GM11168 (cell line): ENCODE results near the gene JAKMIP1.
"Not testable (repeated sequence)": the region's sequence is repeated elsewhere in the genome, so short reads cannot be mapped to it uniquely, and the experiment has no call there.

ENCODE experiments used
- in situ Hi-C: fragments of 300-500 bp; cut with MboI; formaldehyde crosslinking; loops from one replicate; pipeline ENCODE4 v1.12.0; 2022; ENCODE audit warnings: low sequenced_read_pairs; ENCODE audit not compliant: unreplicated experiment

The JAKMIP1 gene

DNA sequence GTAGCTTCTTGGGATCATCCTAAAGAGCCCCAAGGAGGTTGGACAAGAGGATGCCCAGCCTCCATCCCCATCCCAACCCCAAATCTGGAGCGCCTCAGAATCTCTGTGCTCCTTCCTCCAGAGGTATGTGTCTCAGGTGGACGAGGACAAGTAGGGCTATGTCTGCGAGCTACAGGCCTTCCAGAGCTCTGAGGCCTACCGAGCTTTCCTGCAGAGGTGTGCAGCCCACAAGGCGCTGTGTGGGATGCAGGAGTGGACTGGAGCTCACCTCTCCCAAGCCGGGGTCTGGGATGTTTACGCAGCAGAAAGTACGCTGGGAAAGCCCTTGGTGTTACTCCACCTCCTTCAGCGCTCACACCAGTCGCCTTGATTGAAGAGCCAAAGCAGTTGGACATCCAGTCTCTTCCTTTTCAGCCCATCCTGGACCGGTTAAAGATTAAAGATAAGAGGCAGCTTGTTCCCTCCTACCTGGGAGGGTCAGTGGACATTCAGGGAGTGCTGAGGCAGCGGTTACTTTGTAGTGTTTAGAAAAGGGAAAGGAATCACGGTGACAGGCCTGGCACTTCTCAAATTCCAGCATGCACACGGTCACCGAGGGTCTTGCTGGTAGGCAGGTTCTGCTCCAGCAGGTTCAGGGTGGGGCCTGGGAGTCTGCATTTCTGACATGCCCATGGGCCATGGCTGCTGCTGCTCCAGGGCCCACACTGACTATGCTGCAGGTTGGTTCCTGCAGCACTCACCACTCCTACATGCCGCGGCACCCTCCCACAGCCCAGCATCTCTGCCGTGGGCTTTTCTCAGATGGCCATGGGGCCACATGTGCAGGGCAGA lies 29.5 kb upstream of the JAKMIP1 start:
- in situ Hi-C loops, result loop anchor here (10.0 kb wide), 1 partner anchor 315 kb away; no protein-coding TSS in a partner anchor

DNA sequence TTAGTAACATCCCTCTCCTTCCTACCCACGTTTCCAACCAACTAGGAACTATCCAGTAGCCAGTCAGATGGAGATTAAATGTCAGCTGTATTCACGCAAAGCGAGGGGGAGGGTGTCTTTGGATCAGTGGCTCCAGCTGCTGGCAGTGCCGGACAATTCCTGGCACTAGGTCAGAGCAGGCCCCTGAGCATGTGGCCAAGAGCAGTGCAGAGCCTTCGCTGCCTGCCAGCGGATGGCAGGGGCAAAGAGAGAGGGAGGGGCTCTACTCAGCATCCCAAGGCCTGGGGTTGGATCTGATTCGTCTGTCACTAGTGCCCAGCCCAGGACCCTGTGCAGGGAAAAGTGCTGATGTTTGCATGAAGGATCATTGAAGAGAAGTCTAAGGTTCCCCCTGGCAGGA lies 28.7 kb upstream of the JAKMIP1 start:
- in situ Hi-C loops, result no loop called here

DNA sequence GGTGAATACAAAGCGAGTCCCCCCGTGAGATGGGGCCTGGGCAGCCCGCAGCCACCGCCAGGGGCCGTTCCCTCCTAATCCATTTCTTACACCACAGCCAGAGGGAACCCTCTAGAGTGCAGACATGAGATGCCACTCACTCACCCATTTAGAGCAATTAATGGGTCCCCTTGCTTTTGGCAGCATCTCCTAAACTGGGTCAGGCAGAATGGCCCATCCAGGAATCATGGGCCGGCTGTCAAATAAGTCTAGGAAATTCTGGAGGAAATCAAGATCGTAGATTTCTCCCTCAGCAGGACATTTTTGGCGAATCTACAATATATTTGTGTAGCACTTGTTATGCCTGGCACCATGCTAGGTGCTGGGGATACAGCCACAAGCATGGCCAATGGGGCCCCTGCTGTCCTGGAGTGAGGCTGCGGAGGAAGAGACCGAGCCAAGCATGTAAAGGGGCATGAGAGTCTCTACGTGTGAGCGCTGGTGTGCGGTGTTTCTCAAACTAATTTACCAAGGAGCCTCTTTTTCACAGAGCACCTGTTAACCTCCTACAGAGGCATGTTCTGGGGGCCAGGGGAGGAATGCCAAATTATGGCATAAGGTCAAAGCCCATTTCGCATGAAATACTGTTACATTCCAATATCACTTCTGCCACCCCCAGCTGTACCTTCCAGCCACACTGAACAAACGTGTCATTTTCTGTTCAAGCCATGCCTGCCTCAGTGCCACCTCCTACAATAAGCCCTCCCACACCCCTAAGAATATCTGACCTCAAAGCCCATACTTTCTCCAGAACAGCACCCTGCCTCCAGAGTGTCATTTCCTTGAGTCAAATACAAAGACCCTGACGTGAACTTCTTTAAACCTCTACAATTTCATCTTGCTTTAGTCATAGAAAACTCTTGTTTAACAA lies 28.1 kb upstream of the JAKMIP1 start:
- in situ Hi-C loops, result no loop called here

DNA sequence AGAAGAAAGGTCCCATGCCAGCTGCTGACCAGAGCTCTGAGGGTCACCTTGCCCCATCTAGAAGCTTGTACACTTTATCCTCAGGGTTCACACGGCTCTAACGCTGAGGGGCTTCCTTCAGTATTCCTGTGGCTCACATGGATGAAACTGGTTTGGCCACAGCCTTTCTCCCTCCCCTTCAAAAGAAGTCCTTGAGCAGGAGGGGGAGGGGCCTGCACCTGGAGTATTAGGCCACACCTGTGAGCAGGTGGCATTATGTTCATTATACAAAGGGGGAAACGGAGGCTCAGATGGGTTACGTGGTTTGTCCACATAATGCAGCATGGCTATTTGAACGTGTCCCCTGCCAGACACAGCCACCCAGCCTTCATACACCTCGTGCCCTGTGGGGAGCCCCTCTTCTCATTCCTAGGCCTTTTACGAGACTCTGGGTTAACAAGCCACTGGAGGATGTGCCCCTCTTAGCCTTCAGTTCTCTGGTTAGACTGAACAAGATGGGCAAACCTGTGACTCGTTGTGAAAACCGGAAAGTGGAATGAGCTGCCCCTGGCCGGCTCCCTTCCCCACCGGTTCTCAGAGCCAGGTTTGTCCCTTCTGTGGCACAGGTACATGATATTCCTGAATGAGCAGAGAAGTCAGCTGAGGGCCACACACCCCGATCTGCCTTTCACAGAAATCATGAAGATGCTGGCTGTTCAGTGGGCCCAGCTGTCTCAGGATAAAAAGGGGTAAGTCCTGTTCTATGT lies 27.2 kb upstream of the JAKMIP1 start:
- in situ Hi-C loops, result no loop called here

DNA sequence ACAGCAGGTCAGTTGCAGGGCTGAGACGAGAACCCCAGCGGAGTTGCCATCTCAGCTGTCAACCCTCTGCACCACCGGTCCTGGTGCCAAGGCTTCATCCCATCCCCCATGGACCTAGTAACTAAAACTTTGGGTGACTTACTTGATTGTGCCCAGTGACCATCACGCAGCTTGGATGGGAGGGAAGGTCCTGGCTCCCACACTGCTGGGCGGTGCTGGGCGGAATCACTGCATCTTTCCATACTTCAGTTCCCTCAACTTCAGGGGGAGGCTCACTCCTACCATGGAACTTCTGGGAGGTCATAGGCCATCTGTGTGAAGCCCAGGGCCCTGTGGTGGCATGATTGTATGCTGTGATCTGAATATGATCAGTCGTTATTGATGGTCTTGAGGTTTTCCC lies 26.2 kb upstream of the JAKMIP1 start:
- in situ Hi-C loops, result no loop called here

DNA sequence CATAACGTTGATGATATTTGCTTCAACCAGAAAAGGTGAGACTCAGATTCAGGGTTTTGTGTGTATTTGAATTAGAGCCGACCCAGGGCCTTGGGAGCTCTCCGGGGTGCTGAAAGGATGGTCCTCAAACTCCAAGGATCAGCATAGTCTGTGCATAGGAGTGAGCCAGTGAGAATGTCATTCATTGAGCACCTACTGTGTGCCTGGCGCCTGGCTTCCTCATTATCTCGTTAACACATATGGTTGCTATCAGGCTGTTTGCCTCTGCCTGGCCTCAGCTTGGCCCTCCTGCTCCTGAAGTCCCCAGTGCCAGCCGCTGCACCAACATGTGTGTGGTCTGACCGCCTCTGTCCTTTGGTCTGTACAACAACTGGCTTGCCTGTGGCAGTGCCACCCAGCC lies 25.1 kb upstream of the JAKMIP1 start:
- in situ Hi-C loops, result no loop called here

DNA sequence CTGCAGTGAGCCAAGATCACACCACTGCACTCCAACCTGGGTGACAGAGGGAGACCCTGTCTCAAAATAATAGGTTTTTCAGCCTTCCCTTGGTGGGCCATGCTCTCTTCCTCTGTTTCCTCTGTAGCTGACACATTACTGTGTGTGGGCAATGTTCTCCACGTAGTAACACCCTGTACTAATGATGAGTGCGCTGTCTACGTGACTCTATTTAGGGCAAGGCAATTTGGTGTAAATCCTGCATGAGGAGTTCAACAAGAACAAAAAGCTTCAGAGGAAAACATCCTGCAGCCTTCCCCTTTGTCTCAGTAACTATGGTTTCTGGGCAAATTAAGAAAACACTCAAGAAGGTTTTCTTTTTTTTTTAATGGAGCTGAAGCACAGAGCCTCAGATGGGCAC lies 24.4 kb upstream of the JAKMIP1 start:
- in situ Hi-C loops, result no loop called here

DNA sequence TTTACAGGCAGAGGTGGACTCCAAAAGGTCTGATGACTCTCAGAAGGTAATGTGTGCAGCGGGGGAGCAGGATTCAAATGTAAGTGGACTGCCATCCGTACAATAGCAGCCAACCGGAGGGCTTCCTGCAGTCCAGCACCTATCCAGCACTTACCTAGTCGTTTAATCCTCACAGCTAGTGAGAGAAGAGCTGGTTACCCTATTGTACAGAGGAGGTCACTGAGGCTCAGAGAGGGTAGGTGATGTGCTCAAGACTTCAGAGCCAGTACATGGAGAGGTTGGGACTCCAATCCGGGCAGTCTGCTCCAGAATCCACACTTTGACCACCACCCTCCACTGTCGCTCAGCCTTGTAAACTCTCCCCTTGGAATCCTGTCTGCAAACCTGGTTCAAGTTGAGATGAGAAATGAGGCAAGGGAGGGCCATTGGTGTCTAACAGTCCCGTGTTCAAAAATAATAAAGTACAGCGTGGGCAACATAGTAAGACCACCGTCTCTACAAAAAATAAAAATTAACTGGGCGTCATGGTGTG lies 22.5 kb upstream of the JAKMIP1 start:
- in situ Hi-C loops, result no loop called here

DNA sequence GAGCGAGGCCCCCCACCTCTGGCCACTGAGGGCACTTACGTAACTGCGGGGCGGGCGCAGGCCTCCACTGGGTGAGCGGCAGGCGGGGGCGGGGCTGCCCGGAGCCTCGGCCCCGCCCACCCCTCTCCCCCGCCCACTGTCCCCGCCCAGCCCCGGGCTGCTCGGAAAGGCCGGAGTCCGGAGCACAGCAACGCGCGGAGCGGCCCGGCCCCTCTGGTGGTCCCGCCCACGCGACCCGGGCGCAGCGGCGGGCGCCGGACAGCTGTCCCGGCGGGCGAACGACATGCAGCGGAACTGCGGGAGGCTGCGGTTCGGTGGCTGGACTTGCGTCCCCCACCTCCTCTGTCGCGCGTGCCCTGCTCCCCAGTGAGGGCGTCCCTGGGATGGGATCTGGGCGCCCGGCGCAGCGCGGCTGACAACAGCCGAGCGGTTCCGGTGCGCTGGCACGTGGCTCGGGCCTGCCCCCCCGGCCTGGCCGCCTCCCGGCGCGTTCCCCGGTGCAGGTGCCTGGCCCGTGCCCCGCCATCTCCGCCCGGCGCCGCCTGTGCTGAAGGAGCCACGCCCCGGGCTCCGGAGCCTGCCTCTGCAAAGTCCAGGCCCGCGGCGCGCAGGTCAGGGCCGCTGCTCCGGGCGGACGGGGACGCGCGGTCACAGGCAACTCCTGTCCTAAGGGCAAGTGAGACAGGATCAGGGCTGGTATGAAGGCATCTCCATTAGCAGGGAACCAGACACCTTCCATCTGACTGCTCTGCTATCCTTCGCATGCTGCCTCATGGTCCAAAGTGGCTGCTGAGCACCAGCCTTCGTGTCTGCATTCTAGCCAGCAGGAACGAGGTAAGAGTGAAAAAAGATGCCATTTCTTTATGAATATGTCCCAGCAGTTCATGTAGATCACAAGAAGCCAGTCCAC lies 21.8 kb upstream of the JAKMIP1 start:
- in situ Hi-C loops, result no loop called here

DNA sequence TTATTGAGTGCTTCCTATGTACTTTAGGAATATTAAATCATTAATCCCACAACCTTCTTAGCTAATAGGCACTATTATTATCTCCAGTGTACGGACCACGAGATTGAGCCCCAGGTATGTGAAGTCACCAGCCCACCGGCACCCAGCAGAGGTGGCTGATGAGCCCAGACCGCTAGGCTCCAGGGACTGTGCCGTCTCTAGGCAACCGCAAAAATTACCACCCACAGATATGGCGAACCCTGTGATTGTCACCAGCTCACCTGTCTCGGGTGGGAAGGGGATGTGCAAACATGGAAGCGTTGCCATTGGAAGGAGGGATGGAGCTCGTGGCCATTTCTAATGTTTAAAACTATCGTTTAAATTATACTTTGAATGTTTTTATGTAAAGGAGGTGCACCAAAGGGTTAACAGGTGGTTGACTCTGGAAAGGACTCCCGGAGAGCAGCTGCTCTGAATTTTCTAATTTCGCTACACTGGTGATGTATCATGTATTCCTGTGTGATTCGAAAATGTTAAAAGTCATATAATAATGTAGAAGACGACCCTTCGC lies 21.0 kb upstream of the JAKMIP1 start:
- in situ Hi-C loops, result no loop called here

DNA sequence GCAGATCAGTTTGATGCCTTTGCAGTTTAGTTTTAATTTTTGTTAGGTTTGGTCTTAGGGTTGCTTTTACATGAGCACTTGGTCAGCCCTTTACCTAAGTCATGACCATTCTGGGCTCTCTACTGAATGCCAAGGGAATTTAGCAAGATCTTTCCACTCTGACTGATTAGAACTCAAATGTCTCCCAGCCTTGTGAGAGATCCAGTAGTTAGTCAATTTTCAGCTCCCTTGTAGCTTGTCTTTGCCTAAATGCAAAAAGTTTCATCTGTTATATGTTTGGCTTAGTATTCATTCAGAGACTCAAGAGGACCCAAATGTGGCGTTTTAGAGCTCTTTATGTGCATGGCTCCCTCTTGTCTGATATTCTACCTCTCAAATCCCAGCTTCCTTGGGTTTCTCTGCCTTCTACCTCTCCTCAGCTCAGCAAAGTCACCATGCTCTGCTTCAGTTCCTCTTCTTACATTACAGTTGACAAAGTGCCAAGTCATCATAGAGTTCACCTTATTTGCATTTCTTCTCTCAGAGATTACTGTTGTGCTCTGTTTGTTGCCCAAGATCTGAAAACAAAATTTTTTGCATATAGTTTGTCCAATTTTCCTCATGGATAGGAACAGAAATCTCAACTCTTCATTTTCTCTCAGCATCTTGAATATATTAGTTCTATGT lies 17.5 kb upstream of the JAKMIP1 start:
- in situ Hi-C loops, result no loop called here

DNA sequence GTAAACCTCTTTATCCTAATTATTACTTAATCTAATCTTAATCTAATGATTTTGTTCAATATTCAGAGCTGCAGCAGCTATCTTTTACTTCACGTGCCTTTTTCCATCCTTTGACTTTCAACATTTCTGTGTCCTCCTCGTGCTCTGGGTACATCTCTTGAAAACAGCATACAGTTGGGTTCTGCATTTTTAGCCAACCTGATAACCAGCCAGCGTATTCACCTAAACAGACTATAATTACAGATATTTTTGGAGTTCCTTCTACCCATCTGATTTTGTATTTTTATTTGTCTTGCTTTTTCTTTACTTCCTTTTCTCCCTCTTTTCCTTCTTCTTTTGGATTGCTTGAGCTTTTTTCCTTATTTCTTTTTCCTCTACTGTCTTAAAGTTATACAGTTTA lies 16.2 kb upstream of the JAKMIP1 start:
- in situ Hi-C loops, result no loop called here

DNA sequence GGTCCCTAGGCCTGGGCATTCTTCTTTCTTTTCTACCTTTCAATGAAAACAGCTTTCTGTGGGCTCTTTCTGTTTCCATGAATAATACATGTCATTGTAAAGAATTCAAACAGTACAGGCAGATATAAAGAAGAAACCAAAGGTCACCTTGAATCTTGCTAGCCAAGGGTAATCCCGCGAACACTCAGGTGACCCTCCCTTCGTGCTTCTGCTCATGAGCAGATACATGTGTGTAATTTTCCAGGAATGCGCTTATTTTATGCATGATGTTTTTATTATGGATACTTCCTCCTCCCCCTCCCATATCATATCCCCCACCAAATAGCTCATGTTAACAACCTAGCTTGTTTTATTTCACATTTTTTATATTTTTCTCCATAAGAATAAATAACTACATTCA lies 9.6 kb upstream of the JAKMIP1 start:
- in situ Hi-C loops, result no loop called here

DNA sequence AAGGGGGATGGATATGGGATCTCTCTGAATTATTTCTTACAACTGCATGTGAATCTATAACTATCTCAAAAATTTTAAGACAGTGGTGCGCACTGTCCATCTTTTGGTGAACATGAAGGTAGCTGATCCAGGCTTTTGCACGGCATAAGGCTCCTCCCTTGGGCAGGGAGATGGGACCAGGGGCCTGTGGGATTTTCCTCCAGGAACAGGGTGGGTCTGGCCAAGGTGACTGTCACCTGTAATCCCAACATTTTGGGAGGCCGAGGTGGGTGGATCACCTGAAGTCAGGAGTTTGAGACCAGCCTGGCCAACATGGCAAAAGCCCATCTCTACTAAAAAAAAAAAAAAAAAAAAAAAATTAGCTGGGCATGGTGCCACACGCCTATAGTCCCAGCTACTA lies 8.9 kb upstream of the JAKMIP1 start:
- in situ Hi-C loops, result not testable (repeated sequence)

DNA sequence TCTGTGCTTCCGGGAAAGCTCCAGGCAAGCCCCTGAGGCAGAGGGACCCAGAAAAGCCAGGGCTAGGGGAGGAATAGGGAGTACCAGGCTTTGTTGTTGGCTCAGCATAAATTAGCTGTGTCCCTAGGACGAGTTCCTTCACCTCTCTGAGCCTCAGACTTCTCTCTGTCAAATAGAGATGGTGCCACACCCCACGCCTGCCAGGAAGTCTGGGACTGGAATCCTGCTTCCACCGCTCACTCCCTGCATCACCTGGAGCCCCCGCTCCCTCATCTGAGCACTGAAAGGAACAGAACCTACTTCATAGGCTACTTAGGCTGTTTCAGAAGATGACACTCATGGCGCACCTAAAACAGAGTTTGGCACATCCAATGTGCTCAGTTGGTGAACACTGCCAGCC lies 8.1 kb upstream of the JAKMIP1 start:
- in situ Hi-C loops, result no loop called here

DNA sequence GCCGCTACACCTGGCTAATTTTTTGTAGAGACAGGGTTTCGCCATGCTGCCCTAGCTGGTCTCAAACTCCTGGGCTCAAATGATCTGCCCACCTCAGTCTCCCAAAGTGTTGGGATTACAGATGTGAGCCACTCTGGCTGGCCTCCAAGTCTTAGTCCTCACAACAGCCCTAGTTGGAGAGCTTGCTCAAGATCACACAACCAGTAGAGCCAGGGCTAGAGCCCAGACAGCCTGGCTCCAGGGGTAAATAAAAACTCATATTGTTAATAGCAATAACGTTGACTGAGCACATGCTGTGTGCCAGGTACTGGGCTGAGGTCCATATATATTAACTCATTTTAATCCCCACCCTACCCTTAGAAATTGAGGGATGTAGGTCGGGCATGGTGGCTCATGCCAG lies 7.3 kb upstream of the JAKMIP1 start:
- in situ Hi-C loops, result no loop called here

DNA sequence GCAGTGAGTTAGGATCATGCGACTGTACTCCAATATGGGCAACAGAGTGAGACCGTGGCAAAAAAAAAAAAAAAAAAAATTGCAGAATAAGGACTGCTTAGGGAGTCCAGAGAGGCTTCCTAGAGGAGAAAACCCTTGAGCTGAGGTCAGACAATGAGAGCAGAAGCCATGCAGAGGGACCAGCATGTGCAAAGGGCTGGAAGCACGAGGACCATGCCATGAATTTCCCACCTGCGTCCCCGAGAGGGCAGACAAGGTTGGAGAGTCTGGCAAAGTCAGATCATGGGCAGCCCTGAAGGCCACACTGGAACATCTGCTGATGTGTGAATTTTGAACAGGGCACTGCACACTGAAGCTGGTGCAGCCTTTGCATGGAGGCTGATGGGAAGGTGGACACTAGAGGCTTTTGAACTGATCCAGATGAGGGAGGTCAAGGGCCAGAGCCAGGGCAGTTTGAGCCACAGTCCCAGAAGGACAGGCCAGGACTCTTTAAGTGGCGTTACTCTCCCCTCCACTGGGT lies 6.5 kb upstream of the JAKMIP1 start:
- in situ Hi-C loops, result no loop called here

DNA sequence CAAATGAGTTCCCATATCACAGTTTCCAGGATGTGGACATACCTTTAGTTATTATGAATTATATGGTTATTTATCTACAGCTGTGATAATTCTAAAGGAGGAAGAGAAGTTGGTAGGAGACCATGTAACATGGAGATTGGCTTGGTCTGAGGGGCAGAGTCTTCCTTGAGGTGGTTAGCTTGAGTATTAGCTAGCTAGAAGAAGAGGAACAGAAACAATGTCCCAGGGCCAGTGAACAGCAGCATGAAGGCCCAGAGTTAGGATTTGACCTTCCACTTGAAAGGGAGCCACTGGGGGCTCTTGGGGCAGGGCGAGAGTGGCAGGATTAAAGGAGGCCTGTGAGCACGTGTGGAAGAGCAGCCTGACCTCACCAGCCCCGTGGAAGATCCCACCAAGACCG lies 5.6 kb upstream of the JAKMIP1 start:
- in situ Hi-C loops, result no loop called here
